Parietal lobe (tissue), 2 donors: Measurements from ENCODE around the gene TMEM132D. TPM values are rescaled to one million over a fixed set of nuclear protein-coding genes. Genes with fewer than 3 reads are reported as not detected.

ENCODE experiments used
- small RNA-seq: library from RNA; depleted of rRNA; stranded (forward); fragments of <200 nt; gene quantifications from one replicate; pipeline ENCODE3, GENCODE V24; 2014; ENCODE audit warnings: low replicate concordance
- total RNA-seq: library from RNA; depleted of rRNA; stranded (reverse); fragments of >200 nt; gene quantifications from one replicate; pipeline ENCODE4 v1.2.3, GENCODE V29; 2014

TMEM132D gene
- 7.5 TPM for total RNA-seq

DNA sequence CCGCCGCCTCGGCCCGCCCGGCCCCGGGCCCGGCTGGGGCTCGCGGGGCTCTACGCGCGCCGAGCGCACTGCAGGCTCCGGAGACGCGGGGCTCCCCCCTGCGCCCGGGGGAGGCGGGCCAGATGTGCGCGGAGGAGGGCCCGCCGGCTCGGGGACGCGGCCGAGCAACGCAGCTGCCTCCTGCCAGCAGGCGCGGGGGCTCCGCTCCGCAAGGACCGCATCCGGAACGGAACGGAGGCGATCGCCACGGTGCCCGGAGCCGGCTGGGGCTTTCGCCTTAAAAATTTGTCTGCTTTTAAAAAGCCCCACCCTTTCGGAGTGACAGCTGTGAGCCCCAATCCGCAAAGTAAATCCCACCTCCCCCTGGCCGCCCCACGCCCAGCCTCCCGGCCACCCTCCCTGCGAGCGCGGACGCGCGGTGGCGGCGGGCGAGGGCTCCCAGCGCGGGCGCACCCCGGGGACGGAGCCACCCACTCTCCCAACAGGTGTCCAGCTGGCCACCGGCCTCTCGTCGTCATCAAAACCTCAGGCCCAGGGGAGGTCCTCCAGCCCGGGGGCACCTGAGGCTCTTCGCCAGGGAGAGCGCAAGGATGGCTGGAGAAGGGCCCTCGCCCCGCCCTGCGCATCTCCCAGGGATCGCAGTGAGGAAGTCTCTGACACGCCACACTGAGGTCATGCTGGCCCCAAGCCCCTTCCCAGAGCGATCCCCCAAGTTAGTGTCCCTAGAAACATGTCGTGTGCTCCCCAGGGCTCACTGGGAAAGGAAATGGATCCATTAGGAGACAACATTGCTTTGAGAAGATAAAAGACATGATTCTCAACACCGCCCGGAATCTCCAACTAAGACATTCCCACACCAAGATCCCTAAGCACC lies at the start of gene TMEM132D:
TMEM132D (minus strand) TSS at position 70 of the 874 bp plus-strand sequence.

Small RNA genes lying within 50 kb of the gene (small RNA-seq; reads per million reads assigned to genes)
- gene RF02271: not detected
